Mucosa of descending colon (tissue), 3 donors: ENCODE measurements around the gene OAF. TPM values are rescaled to one million over a fixed set of nuclear protein-coding genes. Genes with fewer than 3 reads are reported as not detected.

Experiments
- ATAC-seq: fragments of 200-7000 bp; cut with Tn5 transposase; one replicate; pipeline ENCODE4 v1.9.1; 2020; ENCODE audit warnings: mild to moderate bottlenecking, moderate library complexity
- DNase-seq, 3 donors: peaks; one replicate each; pipeline ENCODE4 v3.0.0-alpha.2; 2020
- H3K36me3 ChIP-seq: fragments of 200-600 bp; one replicate; pipeline ENCODE4 v1.8.0; 2021; ENCODE audit warnings: low read depth, mild to moderate bottlenecking
- H3K4me1 ChIP-seq: fragments of 200-600 bp; one replicate; pipeline ENCODE4 v1.8.0; 2021; ENCODE audit warnings: low read depth, mild to moderate bottlenecking
- H3K4me3 ChIP-seq: fragments of 200-600 bp; one replicate; pipeline ENCODE4 v1.8.0; 2021; ENCODE audit warnings: mild to moderate bottlenecking
- H3K9me3 ChIP-seq: fragments of 200-600 bp; one replicate; pipeline ENCODE4 v1.8.0; 2021; ENCODE audit warnings: mild to moderate bottlenecking
- intact Hi-C, 2 donors: fragments of 100-400 bp; cut with DNase I in 1 of 2; cut with micrococcal nuclease in 1 of 2; formaldehyde crosslinking; loops; one replicate each; pipeline versions ENCODE4 v1.11.0 to v1.11.1; 2022; cut with DNase I, micrococcal nuclease
- total RNA-seq, 3 donors: library from RNA; stranded (reverse); fragmentation: NEBNext Ultra II Directional in 2 of 3; extraction: Animal tissue kit (Norgen Biotek cat#: 25700) in 2 of 3; gene quantifications; one replicate each; pipeline versions ENCODE4 v1.2.1 to v1.2.4, GENCODE V29; 2021 to 2023
- TF ChIP-seq, protein P1 (sequence below): fragments of 200-600 bp; IDR thresholded peaks from one replicate; pipeline ENCODE4 v1.8.0; 2022; ENCODE audit warnings: antibody characterized with exemption, mild to moderate bottlenecking
- donor health status: DM: no; HTN: no; CAD: no; lungs with moderate emphysema.
- donor health status: DM: no; HTN: no; CAD: no.
- donor health status: DM: no; HTN: yes; CAD: no.

Gene OAF
- total RNA-seq, 3 donors from 2014 or later, result 96.4 to 217 (median 133) TPM

DNA sequence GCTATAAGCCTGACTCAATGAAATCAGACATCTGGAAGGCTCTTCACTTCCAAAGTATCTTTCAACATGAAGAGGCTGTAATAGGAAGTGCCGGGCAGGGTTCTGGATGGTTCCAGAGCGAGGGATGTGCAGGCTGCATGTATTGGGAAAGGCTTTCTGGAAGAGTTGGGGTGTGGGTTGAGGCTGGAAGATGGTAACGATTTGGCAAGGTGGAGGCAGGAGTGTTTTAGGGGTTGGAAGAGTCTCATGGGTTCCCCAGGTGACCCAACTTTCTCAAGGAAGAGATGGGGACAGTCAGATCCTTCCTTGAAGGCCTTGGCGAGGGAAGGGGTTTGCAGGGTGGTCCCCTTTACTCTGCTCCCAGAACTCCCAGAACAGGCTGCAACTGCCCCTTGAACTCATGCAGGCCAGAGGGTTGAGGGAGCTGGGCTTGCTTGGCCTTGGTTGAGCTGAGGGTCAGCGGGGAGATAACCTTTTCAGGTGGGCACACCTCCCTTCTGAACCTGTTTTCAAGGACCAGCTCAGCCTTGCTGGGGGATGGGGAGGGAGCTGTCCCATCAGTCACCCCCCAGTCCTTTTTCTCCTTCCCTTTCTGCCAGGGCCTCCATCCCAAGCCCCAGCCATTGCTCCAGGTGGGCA is 19.7 kb downstream of the OAF start:
- no peaks in the 10 kb centered on the region for H3K36me3 ChIP-seq
- DNase-seq, result peak in 1 of 3 donors; percentile 15
- H3K4me1 ChIP-seq, result peaks cover 3% of the 10 kb centered on the region
- H3K9me3 ChIP-seq, result no peaks in the 10 kb centered on the region
- ATAC-seq, result no peak
- no peak overlapping the region for H3K4me3 ChIP-seq
- TF ChIP-seq, protein P1, sequence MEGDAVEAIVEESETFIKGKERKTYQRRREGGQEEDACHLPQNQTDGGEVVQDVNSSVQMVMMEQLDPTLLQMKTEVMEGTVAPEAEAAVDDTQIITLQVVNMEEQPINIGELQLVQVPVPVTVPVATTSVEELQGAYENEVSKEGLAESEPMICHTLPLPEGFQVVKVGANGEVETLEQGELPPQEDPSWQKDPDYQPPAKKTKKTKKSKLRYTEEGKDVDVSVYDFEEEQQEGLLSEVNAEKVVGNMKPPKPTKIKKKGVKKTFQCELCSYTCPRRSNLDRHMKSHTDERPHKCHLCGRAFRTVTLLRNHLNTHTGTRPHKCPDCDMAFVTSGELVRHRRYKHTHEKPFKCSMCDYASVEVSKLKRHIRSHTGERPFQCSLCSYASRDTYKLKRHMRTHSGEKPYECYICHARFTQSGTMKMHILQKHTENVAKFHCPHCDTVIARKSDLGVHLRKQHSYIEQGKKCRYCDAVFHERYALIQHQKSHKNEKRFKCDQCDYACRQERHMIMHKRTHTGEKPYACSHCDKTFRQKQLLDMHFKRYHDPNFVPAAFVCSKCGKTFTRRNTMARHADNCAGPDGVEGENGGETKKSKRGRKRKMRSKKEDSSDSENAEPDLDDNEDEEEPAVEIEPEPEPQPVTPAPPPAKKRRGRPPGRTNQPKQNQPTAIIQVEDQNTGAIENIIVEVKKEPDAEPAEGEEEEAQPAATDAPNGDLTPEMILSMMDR, result no peak
- intact Hi-C loops, result loop anchor here in 1 of 2 donors (5.0 kb wide), 1 partner anchor 53 kb away; no protein-coding TSS in a partner anchor

DNA sequence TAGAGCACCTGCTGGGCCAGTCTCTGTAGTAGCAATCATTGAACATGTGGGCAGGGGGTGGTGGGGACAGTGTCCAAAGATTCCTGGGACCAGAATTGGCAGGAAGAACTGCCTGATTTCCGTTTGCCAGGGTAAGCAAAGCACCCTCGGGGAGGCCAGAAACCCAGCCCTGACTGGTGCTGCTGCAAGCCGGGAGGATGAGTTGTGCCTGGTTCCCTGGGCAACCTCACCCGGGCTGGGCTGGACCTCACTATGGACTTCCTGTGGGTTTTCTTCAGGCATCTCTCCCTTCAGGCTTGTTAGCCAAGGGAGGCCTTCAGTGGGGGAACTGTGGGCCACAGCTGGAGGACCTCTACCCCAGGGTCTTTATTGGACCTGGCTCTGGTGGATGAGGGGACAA is 21.1 kb downstream of the OAF start:
- Histone ChIP-seq H3K4me3 (no peak overlapping the region), H3K4me1 (peaks cover 3% of the 10 kb centered on the region), H3K9me3 (no peaks in the 10 kb centered on the region), H3K36me3 (no peaks in the 10 kb centered on the region)
- ATAC-seq (no peak), DNase-seq (no peak)
- intact Hi-C loops, result loop anchor here in 1 of 2 donors (5.0 kb wide), 1 partner anchor 55 kb away; no protein-coding TSS in a partner anchor
- TF ChIP-seq, protein P1, result no peak

DNA sequence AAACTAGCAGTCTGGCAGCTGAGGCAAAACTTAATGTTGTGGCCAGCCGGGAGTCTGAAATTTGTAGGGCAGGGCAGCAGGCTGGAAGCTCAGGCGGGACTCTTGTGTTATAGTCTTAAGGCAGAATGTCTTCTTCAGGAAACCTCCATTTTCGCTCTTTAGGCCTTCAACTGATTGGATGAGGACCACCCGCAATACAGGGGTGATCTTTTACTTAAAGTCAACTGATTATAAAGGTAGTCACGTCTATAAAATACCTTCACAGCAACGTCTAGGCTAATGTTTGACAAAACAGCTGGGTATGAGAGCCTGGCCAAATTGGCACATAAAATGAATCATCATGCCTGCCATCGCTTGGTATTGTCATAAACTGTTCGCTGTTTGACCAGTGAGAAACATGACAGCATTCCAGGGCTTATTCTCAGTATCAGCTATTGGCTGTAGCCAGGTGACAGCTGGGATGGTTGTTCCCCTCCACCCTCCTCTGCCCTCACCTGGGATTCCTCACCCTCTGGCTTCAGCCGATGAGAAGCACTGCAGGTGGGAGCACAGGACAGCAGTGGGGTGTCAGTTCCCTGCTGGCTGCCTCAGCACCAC is 22.5 kb downstream of the OAF start:
- TF ChIP-seq, protein P1, result no peak
- Histone ChIP-seq H3K4me3 (no peak overlapping the region), H3K4me1 (peaks cover 3% of the 10 kb centered on the region), H3K9me3 (no peaks in the 10 kb centered on the region), H3K36me3 (no peaks in the 10 kb centered on the region)
- DNase-seq, result no peak
- peak; percentile 80 for ATAC-seq
- intact Hi-C loops, result loop anchor here in 1 of 2 donors (5.0 kb wide), 1 partner anchor 56 kb away; no protein-coding TSS in a partner anchor

GRCh38 chr11:120235024-120235628 is 24.3 kb downstream of the OAF start:
- ATAC-seq (peak; percentile 69), DNase-seq (peak in 2 of 3 donors; percentile 83 to 84)
- H3K4me3 ChIP-seq, result no peak overlapping the region
- H3K36me3 ChIP-seq, result no peaks in the 10 kb centered on the region
- intact Hi-C loops, result loop anchor here in 1 of 2 donors (2.0 kb wide), 1 partner anchor 66 kb away; no protein-coding TSS in a partner anchor
- TF ChIP-seq, protein P1, result peak; percentile 66
- H3K9me3 ChIP-seq, result no peaks in the 10 kb centered on the region
- H3K4me1 ChIP-seq, result peaks cover 6% of the 10 kb centered on the region

DNA sequence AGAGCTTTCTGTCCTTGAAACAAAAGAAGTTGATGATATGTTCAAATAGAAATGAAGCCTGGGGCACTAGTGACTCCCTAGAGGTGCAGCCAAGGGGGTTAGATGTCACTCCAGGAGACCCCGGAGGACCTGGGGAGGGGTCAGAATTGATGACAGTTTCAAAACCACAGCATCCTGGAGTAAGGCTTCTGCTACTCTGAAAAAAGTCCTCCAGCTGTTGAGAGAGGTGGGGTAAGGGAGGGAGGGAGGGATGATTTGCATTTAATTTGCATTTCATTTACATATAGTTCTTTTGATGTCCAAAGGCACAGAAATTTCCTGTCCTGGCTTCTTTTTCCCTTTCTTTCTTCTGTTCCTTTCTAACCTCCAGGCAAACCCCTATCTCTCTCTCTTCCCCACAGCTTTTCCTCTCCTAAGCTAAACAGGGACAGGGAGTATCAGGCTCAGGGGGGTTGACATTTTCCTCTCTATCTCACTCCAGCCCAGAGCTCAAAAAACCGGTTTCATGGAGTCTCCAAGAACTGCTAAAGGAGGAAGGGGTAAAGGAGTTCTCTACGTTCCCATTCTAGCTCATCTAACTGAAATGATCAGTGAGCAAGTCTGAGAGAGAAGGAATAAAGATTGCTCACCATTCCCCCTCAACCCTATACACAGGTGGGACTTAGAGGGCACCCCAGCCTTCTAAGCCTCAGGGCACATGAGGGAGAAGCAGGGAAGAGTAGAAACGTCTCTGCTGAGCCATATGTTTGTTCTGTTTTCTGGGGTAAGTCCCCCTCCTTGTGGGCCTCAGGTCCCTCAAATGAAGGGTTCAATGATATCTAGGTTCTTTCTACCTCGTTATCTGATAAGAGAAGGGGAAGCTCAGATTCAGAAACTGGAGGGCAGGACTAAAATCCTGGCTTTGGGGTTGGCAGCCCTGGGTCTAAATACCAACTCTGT is 25.6 kb downstream of the OAF start:
- TF ChIP-seq, protein P1, result no peak
- Histone ChIP-seq H3K36me3 (no peaks in the 10 kb centered on the region), H3K4me3 (no peak overlapping the region), H3K4me1 (peaks cover 4% of the 10 kb centered on the region), H3K9me3 (no peaks in the 10 kb centered on the region)
- DNase-seq (no peak), ATAC-seq (no peak)
- intact Hi-C loops, result no loop called here
